ENCODE data around the gene COL23A1. TPM values are rescaled to one million over a fixed set of nuclear protein-coding genes. Genes with fewer than 3 reads are reported as not detected.

Gene COL23A1
- total RNA-seq, 1 experiment from 2014 or later: 15.0 TPM

DNA sequence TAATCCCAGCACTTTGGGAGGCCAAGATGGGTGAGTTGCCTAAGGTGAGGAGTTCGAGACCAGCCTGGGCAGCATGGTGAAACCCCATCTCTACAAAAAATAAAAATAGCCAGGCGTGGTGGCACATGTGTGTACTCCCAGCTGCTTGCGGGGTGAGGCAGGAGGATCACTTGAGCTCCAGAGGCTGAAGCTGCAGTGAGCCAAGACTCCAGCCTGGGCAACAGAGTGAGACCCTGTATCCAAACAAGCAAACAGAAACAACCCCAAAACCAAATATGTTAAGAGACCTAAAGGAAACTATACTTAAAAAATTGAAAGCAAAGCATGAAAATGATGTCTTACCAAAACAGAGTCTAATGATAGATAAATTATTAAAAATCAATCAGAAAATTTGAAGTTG, 373.4 kb downstream of the COL23A1 start:
- Mint-ChIP-seq H3K9me3 (no peaks in the 10 kb centered on the region; the same call in 1 of the 2 replicates), H3K27me3 (ENCODE audit: low read depth) (0 out of 2 replicates have a peak, but pooled peaks cover 2% of the 10 kb centered on the region), H3K27ac (no peak overlapping the region), H3K36me3 (peaks cover 70% of the 10 kb centered on the region), H3K4me1 (peaks cover 13% of the 10 kb centered on the region), H3K4me3 (no peak overlapping the region)
- ATAC-seq (no peak), DNase-seq (ENCODE audit: low spot score) (no peak)
- ChIA-PET CTCF (interaction anchor here (0.6 to 1.2 kb wide), 2 partner anchors 20 to 1873 kb away, joined by 3 read pairs; no protein-coding TSS in a partner anchor), POLR2A (no interaction called here)
- TF ChIP-seq ATF2 (CRISPR knock-in tag; IDR thresholded peaks at IDR 0.05; ENCODE audit: borderline replicate concordance, low read depth): no peak
- TF ChIP-seq CREM (CRISPR knock-in tag; IDR thresholded peaks at IDR 0.05): no peak
- no peak for TF ChIP-seq MXD4 (CRISPR knock-in tag; IDR thresholded peaks at IDR 0.05; ENCODE audit: borderline replicate concordance)
- TF ChIP-seq ZNF317 (CRISPR knock-in tag; IDR thresholded peaks at IDR 0.05; ENCODE audit: borderline replicate concordance, low read depth): no peak
- no peak for TF ChIP-seq FOXJ3 (CRISPR knock-in tag; IDR thresholded peaks at IDR 0.05; ENCODE audit: borderline replicate concordance)
- TF ChIP-seq, protein P1, sequence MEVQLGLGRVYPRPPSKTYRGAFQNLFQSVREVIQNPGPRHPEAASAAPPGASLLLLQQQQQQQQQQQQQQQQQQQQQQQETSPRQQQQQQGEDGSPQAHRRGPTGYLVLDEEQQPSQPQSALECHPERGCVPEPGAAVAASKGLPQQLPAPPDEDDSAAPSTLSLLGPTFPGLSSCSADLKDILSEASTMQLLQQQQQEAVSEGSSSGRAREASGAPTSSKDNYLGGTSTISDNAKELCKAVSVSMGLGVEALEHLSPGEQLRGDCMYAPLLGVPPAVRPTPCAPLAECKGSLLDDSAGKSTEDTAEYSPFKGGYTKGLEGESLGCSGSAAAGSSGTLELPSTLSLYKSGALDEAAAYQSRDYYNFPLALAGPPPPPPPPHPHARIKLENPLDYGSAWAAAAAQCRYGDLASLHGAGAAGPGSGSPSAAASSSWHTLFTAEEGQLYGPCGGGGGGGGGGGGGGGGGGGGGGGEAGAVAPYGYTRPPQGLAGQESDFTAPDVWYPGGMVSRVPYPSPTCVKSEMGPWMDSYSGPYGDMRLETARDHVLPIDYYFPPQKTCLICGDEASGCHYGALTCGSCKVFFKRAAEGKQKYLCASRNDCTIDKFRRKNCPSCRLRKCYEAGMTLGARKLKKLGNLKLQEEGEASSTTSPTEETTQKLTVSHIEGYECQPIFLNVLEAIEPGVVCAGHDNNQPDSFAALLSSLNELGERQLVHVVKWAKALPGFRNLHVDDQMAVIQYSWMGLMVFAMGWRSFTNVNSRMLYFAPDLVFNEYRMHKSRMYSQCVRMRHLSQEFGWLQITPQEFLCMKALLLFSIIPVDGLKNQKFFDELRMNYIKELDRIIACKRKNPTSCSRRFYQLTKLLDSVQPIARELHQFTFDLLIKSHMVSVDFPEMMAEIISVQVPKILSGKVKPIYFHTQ (CRISPR knock-in tag; IDR thresholded peaks at IDR 0.05): 0 out of 2 replicates have a peak, but pooled peaks have one; percentile 38

DNA sequence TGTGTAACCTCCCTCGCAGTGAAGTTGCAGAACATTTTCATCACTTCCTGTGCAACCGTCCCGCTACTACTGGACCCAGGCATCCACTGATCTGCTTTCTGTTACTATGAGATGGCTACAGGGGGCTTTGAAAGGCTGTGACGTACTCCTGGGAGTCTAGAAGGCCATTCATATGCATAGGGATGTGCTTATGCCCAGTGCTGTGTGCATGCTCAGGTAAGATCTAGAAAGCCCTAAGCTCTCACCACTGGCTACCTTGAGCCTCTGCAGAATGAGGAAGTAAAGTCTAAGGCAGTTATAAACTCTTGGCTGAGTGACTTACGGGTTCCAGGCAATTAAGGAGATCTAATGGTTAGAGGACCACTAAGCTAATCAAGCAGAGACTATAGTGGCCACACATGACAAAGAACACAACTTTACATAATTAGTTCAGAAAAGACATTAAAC, 374.1 kb downstream of the COL23A1 start:
- TF ChIP-seq, protein P2, sequence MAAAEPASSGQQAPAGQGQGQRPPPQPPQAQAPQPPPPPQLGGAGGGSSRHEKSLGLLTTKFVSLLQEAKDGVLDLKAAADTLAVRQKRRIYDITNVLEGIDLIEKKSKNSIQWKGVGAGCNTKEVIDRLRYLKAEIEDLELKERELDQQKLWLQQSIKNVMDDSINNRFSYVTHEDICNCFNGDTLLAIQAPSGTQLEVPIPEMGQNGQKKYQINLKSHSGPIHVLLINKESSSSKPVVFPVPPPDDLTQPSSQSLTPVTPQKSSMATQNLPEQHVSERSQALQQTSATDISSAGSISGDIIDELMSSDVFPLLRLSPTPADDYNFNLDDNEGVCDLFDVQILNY (CRISPR knock-in tag; IDR thresholded peaks at IDR 0.05): no peak
- TF ChIP-seq FOXJ3 (CRISPR knock-in tag; IDR thresholded peaks at IDR 0.05; ENCODE audit: borderline replicate concordance) (no peak), HMGA2 (CRISPR knock-in tag; IDR thresholded peaks at IDR 0.05) (no peak), ZNF263 (CRISPR knock-in tag; IDR thresholded peaks at IDR 0.05; ENCODE audit: low read depth) (no peak), TEAD4 (CRISPR knock-in tag; IDR thresholded peaks at IDR 0.05) (no peak), FOXP1 (CRISPR knock-in tag; IDR thresholded peaks at IDR 0.05; ENCODE audit: borderline replicate concordance) (no peak), ZNF317 (CRISPR knock-in tag; IDR thresholded peaks at IDR 0.05; ENCODE audit: borderline replicate concordance, low read depth) (no peak), SOX15 (CRISPR knock-in tag; IDR thresholded peaks at IDR 0.05) (no peak), OVOL2 (CRISPR knock-in tag; IDR thresholded peaks at IDR 0.05; ENCODE audit: borderline replicate concordance) (no peak), NFE2L1 (CRISPR knock-in tag; IDR thresholded peaks at IDR 0.05) (no peak), ZNF423 (CRISPR knock-in tag; IDR thresholded peaks at IDR 0.05) (no peak)
- TF ChIP-seq, protein P3, sequence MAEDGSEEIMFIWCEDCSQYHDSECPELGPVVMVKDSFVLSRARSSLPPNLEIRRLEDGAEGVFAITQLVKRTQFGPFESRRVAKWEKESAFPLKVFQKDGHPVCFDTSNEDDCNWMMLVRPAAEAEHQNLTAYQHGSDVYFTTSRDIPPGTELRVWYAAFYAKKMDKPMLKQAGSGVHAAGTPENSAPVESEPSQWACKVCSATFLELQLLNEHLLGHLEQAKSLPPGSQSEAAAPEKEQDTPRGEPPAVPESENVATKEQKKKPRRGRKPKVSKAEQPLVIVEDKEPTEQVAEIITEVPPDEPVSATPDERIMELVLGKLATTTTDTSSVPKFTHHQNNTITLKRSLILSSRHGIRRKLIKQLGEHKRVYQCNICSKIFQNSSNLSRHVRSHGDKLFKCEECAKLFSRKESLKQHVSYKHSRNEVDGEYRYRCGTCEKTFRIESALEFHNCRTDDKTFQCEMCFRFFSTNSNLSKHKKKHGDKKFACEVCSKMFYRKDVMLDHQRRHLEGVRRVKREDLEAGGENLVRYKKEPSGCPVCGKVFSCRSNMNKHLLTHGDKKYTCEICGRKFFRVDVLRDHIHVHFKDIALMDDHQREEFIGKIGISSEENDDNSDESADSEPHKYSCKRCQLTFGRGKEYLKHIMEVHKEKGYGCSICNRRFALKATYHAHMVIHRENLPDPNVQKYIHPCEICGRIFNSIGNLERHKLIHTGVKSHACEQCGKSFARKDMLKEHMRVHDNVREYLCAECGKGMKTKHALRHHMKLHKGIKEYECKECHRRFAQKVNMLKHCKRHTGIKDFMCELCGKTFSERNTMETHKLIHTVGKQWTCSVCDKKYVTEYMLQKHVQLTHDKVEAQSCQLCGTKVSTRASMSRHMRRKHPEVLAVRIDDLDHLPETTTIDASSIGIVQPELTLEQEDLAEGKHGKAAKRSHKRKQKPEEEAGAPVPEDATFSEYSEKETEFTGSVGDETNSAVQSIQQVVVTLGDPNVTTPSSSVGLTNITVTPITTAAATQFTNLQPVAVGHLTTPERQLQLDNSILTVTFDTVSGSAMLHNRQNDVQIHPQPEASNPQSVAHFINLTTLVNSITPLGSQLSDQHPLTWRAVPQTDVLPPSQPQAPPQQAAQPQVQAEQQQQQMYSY (CRISPR knock-in tag; IDR thresholded peaks at IDR 0.05): no peak

More for the DNA sequence above, 374.1 kb downstream of the COL23A1 start:
- H3K27me3 Mint-ChIP-seq (ENCODE audit: low read depth): no peaks in the 10 kb centered on the region
- ChIA-PET CTCF (interaction anchor here (0.6 kb wide), 1 partner anchor 1874 kb away, joined by 3 read pairs; no protein-coding TSS in a partner anchor), POLR2A (interaction anchor here (1.0 kb wide), 1 partner anchor 12 kb away, joined by 4 read pairs; the partner anchor contains the start of gene HNRNPAB)
- H3K4me3 Mint-ChIP-seq: no peak overlapping the region
- ATAC-seq (no peak), DNase-seq (ENCODE audit: low spot score) (no peak)
- H3K36me3 Mint-ChIP-seq: peaks cover 70% of the 10 kb centered on the region
- H3K27ac Mint-ChIP-seq: peak overlapping the region; percentile 53; the same call in 1 of the 2 replicates
- peaks cover 13% of the 10 kb centered on the region for H3K4me1 Mint-ChIP-seq
- no peaks in the 10 kb centered on the region; the same call in 1 of the 2 replicates for H3K9me3 Mint-ChIP-seq
